Smooth muscle cell of the umbilical artery (primary cell): ENCODE measurements around the gene ZNF780B. TPM values are rescaled to one million over a fixed set of nuclear protein-coding genes. Genes with fewer than 3 reads are reported as not detected.

ENCODE experiments used
- total RNA-seq: library from RNA; depleted of rRNA; stranded (reverse); fragments of >200 nt; gene quantifications from 2 replicates; pipeline ENCODE4 v1.2.3, GENCODE V29; 2014

The ZNF780B gene
- 16.3 and 21.1 TPM in 2 replicates for total RNA-seq

GRCh38 chr19:40055832-40056504 lies at the start of gene ZNF780B:
Gene ZNF780B, minus strand, starts transcription at chr19:40056231. Its CDS starts 5,899 bp downstream, at chr19:40050332.

GRCh38 chr19:40090241-40091204 lies 34.5 kb upstream of the ZNF780B start, which contains the start of gene ZNF780A:
Gene ZNF780A, minus strand, starts transcription at chr19:40090943. Its CDS starts 6,190 bp downstream, at chr19:40084753.

GRCh38 chr19:39996811-39997637 lies 59.0 kb downstream of the ZNF780B start, which contains the start of gene ZNF546:
Gene ZNF546, plus strand, starts transcription at chr19:39997060. Its CDS starts 1,267 bp downstream, at chr19:39998327.

Other genes starting within 250 kb of the ZNF780B start
- gene DYRK1B, start 222.1 kb downstream of the ZNF780B start, total RNA-seq, result 8.6 and 18.2 TPM in 2 replicates
- gene FBL, start 209.9 kb downstream of the ZNF780B start, total RNA-seq, result 104 and 116 TPM in 2 replicates
- gene FCGBP, start 121.6 kb downstream of the ZNF780B start, total RNA-seq, result 1.2 and 2.2 TPM in 2 replicates
- 128 and 165 TPM in 2 replicates for gene PSMC4, start 85.1 kb downstream of the ZNF780B start, total RNA-seq
- 5.0 and 5.6 TPM in 2 replicates for gene ZNF546, start 59.2 kb downstream of the ZNF780B start, total RNA-seq
- 19.6 and 23.2 TPM in 2 replicates for gene ZNF780A, start 34.7 kb upstream of the ZNF780B start, total RNA-seq
- gene MAP3K10, start 135.2 kb upstream of the ZNF780B start, total RNA-seq, result 8.9 and 11.8 TPM in 2 replicates
- not detected in 2 replicates for gene TTC9B, start 162.2 kb upstream of the ZNF780B start, total RNA-seq
- 0.09 TPM in 1 of 2 replicates, not detected in the other for gene CCNP, start 170.5 kb upstream of the ZNF780B start, total RNA-seq
- gene AKT2, start 229.1 kb upstream of the ZNF780B start, total RNA-seq, result 76.0 and 91.1 TPM in 2 replicates